Muscle of arm (tissue), 12 donors: ENCODE results near the gene FUOM. TPM values are rescaled to one million over a fixed set of nuclear protein-coding genes. Genes with fewer than 3 reads are reported as not detected.
A peak's percentile ranks its signal among the peaks of the same experiment; 100 is the strongest.
"Not testable (repeated sequence)": the region's sequence is repeated elsewhere in the genome, so short reads cannot be mapped to it uniquely, and the experiment has no call there.

Experiments used
- DNase-seq: peaks from one replicate; pipeline ENCODE4 v3.0.0-alpha.2; 2013
- polyA plus RNA-seq, 12 donors: library from polyadenylated mRNA; unstranded; fragments of 120-200 nt; gene quantifications; one replicate each; pipeline ENCODE4 v1.2.1, GENCODE V29; 2013; ENCODE audit not compliant: insufficient read length in 12 of 12

Gene FUOM
- polyA plus RNA-seq, 12 donors = 3.7 to 7.6 (median 4.7) TPM; not detected in 2

DNA sequence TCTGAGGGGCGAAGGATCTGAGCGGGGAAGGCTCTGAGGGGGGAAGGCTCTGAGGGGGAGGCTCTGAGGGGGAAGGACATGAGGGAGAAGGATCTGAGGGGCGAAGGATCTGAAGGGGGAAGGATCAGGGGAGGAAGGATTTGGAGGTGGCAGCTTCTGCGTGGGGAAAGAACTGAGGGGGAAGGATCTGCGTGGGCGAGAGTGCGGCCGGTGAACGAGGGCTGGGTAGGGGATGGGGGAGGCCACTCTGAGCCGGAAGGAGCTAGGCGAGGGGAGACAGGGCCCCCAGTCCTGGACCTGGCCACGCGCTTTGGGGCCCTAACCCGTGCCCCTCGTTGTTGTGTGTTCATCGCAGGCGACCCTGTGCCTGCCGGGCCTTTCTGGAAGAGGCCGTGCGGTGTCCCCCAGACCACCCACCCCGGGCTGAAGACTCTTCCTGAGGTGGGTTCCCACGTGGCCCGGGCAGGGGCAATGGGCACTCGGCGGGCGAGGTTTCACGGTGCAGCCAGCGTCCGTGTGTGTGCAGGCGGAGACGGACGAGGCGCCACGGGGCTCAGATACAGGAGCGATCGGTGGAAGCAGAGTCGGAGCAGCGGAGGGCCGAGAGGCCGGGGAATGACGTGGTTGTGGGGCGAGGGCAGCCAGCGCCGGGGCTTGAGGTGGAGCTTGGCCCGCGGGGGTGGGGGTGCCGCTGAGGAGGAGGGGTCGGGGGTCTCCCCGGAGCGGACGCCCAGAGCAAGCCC, 23.1 kb downstream of the FUOM start:
- DNase-seq = no peak

GRCh38 chr10:133332936-133333699, 24.7 kb downstream of the FUOM start:
- DNase-seq = no peak

DNA sequence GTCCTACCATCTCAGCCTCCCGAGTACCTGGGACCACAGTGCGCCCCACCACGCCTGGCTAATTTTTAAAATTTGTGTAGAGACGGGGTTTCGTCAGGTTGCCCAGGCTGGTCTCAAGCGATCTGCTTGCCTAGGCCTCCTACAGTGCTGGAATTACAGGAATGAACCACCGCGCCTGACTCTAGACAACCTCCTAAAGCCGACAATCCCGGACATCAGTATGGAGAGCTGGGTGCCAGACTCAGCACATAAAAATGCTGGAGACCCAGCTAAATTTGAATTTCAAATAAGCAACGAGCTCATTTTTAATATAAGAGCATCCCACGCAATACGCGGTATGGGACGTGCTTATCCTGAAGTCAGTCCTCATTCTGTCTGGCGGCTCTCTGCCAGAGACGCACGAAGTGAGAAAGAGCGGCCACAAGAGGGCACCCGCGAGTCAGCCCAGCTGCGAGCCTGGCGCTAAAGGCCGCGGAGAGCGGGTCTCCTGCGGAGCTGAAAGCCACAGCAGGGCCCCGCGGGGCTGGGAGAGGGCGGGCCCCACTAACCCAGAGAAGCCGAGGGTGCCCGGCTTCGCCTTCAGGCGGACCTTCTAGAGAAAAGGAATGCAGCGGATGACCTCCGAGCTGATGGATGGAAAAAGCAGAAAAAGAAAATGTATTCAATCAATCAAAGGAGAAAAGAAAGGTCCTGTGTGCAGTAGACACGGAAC, 28.2 kb downstream of the FUOM start:
- DNase-seq = peak; percentile 89

GRCh38 chr10:133328358-133329343, 29.2 kb downstream of the FUOM start:
- no peak for DNase-seq

DNA sequence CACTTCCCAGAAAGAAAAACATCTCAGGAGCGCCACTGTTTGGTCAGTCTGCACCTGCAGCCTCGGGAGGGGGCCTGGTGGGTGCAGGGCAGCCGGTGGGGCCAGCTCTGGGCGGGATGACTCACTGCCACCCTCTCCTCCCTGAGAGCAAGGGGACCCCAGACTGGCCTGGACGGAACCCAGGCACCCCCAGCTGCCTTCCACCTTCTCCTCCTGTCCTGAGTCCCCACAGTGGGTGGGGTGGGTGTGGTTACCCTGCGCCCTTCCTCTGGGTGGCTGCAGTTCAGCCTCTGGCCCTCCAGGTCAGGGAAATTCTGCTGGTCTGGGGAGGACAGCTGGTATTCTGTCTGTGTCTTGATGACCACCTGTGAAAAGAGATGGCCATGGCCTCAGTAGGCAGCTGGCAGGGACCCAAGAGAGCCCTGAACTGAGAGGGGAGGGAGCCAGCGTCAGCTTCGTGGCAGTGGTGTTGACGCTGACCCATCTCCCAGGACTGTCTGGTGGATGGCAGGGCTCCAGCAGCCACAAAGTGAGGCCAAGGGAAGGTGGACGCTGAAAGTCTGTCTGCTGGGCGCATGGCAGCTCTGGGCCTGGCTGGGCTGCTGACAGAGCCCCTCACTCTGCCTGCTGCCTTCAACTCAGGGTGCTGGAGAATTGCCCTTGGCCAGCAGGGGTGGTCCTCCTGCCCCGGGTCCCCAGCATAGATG, 30.0 kb downstream of the FUOM start:
- no peak for DNase-seq

- no peak for DNase-seq
These were observed 30.8 kb downstream of the FUOM start for GRCh38 chr10:133326745-133327650.

GRCh38 chr10:133326223-133326551, 31.6 kb downstream of the FUOM start:
- DNase-seq = no peak

- no peak for DNase-seq
These were observed 32.2 kb downstream of the FUOM start for GRCh38 chr10:133325440-133326222.

- DNase-seq = no peak
These were observed 33.0 kb downstream of the FUOM start for GRCh38 chr10:133324857-133325260.

GRCh38 chr10:133324198-133324792, 33.5 kb downstream of the FUOM start:
- no peak for DNase-seq

DNA sequence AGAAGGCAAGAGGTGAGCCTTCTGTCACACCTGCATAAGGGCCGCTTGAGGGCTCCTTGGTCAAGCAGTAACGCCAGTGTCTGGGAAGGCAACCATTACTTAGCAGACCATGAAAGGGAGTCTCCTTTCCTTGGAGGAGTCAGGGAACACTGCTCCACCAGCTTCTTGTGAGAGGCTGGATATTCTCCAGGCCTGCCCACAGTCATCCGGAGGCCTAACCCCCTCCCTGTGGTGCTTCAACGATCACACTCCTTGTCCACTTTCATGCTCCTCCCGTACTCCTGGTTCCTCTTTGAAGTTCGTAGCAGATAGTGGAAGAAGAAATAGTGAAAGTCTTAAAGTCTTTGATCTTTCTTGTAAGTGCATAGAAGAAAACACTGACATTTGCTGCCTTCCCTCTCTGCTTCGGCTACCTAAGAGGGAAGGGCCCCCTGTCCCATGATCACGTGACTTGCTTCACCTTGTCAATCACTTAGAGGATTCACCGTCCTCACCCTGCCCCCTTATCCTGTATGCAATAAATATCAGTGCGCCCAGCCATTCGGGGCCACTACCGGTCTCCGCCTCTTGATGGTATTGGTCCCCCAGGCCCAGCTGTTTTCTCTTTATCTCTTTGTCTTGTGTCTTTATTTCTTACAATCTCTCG, 35.6 kb downstream of the FUOM start:
- not testable (repeated sequence) for DNase-seq

DNA sequence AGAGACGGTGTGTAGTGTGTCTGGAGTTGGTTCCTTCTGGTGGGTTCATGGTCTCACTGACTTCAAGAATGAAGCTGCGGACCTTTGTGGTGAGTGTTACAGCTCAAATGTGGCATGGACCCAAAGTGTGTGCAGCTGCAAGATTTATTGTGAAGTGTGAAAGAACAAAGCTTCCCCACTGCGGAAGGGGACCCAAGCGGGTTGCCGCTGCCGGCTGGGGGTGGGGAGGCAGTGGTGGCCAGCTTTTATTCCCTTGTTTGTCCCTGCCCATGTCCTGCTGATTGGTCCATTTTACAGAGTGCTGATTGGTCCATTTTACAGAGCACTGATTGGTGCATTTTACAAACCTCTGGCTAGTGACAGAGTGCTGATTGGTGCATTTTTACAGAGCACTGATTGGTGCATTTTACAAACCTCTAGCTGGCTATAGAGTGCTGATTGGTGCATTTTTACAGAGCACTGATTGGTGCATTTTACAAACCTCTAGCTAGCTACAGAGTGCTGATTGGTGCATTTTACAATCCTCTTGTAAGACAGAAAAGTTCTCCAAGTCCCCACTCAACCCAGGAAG, 36.9 kb downstream of the FUOM start:
- DNase-seq = not testable (repeated sequence)

DNA sequence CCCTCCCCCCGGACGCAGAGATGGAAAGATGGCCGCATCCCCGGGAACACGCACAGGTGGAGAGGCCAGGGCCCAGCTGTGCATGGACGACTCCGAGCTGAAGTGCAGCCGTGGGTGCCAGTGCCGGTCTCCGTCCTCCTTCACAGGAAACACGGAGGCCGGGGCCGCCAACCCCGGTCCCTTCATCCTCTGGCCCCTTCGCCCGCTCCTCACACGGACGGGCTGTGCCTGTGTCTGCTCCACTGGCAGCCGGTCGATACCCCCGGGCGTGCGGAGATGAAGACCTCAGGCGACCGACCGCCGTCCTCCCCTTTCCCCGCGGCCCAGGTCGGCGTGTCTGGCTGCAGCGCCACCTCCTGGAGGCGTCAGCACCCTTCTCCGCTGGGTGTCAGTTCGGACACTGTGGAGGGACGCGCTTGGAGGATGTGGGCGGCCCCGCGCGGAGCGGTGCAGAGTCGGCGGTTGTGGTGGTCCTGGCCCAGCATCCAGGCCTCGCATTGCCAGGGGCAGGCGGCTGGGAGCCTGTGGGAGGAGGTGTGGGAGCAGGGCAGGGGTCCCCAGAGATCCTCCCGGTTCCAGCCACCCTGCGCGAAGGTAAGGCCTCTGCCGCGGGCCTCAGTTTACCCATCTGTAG, 39.2 kb downstream of the FUOM start:
- no peak for DNase-seq

DNA sequence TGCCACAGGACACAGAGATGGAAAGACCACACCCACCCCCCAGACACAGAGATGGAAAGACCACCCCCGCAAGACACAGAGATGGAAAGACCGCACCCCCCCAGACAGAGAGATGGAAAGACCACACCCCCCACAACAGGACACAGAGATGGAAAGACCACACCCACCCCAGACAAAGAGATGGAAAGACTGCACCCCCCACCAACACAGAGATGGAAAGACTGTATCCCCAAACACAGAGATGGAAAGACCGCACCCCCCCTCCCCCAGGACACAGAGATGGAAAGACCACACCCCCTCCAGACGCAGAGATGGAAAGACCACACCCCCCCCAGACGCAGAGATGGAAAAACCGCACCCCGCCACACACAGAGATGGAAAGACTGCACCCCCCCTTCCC, 41.1 kb downstream of the FUOM start:
- no peak for DNase-seq

DNA sequence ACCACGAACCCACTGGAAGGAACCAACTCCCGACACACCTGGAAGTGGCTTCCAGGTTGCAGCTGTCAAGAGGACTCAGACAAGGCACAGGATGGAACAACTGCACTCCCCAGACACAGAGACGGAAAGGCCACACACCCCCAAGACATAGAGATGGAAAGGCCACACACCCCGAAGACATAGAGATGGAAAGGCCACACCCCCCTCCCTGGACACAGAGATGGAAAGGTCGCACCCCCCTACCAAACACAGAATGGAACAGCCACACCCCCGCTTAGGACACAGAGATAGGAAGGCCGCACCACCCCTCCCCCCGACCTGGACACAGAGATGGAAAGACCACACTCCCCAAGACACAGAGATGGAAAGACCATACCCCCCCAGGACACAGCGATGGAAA, 41.6 kb downstream of the FUOM start:
- no peak for DNase-seq

GRCh38 chr10:133315847-133316246, 42.0 kb downstream of the FUOM start:
- no peak for DNase-seq

DNA sequence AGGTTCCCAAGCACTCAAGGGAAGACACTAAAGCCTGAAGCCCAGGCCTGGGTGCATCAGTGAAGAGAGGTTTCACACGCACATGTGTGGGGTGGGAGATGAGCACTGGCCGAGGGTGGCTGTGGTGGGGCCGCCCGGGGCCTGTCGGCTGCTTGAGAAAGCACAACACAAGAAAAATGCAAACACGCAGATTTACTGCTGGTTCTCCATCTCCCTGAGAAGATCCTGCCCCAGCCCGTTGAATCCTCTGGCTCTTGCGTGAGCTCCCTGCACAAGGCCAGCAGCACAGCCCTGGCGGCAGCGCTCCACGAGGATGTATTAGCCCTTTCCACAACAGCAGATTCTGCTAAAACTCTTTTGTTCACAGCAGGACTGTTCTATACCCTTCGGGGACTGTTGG, 42.9 kb downstream of the FUOM start:
- DNase-seq = no peak
